ENCODE results near the gene SDK1.
A peak's percentile ranks its signal among the peaks of the same experiment; 100 is the strongest.

The SDK1 gene

GRCh38 chr7:3345699-3346481 lies 44.8 kb downstream of the SDK1 start:
- no peak for DNase-seq

- DNase-seq = no peak
These were observed 48.1 kb downstream of the SDK1 start for GRCh38 chr7:3349126-3349525.

DNA sequence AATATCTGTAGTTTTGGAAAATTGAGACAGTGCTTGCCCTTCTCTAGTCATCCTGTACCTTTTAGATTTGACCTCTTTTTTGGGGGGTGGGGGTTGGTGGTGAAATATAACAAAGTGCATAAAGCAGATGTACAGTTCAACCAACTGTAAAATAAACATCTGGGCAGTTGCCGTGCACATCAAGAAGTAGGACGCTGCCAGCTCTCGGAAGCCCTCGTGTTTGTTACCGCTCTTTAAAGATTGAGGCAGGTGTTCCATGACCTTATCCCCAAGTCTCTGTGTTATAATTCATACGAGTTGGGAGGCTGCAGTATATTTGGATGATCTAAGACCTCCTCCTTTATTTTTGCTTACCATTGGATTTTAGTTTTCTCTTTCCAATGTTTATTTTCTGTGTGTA lies 55.1 kb downstream of the SDK1 start:
- no peak for DNase-seq

- DNase-seq = no peak
These were observed 57.9 kb downstream of the SDK1 start for GRCh38 chr7:3358991-3359390.

- DNase-seq = no peak
These were observed 66.2 kb downstream of the SDK1 start for GRCh38 chr7:3367261-3367660.

- no peak for DNase-seq
These were observed 69.2 kb downstream of the SDK1 start for GRCh38 chr7:3370068-3370830.

GRCh38 chr7:3370921-3371320 lies 69.9 kb downstream of the SDK1 start:
- no peak for DNase-seq

DNA sequence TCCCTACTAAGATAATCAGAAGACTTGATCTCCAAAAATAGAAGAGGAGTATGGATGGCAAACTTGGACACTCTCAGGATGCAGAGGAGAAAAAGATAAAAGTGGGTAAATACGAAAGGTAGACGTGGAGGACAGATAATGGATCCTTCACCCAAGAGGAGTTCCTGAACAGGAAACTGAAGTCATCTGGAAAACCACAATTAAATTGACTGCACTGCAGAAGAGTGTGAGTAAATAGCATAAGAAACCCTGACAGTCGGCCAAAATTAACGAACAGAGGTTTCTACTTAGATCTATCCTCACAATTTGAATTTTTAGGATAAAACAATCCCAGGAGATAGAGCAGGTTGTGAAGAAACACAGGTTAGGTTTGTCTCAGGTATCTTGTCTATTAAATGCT lies 70.5 kb downstream of the SDK1 start:
- DNase-seq = no peak

DNA sequence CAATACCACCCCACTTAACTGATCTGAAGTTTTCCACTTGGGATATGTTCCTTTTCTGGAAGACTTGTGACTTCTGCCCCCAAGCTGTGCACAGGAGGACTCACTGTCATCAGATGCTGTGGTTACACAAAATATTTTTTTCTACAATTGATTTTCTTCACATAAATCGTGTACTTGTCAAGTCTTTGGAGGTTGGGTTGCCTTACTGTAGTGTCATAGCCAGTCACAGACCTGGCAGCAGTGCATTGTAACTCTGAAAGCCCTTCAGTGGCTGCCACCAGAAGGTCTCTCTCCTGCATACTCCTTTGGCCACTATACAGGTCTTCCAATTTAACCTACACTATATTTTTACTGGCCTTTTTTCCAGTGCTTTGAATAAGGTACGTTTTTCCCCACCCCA lies 73.2 kb downstream of the SDK1 start:
- DNase-seq = no peak

GRCh38 chr7:3378390-3379150 lies 77.5 kb downstream of the SDK1 start:
- no peak for DNase-seq

DNA sequence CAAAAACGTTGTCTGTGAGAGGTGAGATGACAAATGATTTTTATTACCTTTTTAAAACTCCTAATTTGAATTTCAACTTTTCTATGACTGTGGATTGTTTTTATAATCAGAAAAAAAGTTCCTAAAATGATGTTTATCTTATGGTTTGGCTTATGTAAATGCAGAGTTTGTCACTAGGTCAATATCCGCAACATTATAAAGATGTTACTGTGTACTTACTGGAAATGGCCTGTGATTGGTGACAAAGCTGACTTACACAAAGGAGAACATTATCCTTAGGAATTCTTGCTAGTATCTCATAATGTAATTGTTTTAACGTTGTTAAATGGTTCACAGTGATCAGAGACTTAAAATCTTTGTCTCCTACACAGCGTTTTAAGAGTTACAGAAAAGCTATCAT lies 79.0 kb downstream of the SDK1 start:
- DNase-seq = no peak

DNA sequence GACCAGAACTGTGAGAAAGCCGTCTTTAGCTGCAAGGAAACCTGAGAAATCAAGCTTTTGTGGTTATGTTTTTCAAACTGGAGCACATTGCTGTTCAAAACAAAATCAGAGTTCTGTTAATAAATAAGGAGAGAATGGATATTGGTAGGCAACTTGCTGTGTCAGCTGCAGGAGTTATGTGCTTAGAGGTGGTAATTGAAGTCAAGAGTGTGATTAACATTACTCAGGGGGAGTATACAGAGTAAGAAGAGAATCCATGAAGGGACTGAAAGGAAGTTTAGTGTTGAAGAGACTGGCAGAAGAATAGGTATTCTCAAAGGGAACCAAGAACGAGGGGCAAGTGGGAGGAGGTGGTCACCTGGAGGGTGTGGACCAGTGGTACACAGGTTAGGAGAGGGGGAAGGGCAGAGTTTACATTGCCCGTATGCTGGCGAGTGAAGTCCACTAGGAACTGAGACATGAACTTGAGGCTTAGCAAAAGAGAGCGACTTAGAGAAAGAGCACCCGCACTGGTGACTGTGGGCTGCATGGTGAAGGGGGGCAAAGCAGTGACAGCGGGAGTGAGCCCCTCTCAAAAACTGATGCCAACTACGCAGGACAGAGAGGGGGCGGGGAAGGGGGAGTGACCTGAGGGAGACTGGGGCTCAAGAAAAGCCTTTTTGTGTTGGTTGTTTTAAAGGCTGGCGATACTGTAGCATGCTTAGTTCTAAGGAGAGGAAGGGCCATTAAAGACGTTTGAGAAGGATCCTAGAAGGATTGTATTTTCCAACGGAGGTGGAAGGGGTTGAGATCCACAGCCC lies 80.0 kb downstream of the SDK1 start:
- no peak for DNase-seq

DNA sequence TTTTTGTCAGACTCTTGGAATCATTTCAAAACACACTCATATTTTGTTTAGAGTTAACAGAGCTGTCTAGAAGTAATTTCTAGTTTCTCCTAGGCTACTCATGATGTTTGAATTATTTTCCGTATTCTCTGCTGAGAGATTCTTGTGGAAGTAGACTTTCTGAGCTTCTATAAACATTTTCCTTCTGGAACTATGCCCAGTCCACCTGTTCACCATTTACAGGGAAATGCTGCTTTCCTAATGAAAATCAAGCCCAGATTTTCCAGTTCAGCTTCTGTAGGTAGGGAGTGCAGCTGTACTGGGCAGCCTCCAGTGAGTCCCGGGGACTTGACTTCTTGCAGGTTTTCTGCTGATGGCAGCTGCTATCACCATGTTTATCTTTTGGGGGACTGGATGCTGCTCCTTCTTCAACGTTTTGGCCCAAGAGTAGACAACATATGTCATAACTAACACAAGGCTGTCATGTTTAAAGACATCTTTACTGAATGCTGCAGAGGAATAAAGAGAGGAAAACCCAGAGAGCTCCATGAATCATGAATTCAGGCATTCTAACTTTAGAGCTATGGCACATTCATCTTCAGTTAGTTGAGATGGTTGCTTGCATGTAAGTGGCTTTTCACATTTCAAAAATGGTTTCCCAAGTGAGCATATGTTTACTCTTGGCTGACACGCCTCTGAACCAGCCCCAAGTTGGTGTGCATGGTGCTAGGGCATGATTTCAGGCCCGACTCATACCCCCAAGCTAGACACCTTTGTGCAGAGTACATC lies 85.6 kb downstream of the SDK1 start:
- no peak for DNase-seq

- DNase-seq = no peak
These were observed 92.8 kb downstream of the SDK1 start for GRCh38 chr7:3393862-3394261.

DNA sequence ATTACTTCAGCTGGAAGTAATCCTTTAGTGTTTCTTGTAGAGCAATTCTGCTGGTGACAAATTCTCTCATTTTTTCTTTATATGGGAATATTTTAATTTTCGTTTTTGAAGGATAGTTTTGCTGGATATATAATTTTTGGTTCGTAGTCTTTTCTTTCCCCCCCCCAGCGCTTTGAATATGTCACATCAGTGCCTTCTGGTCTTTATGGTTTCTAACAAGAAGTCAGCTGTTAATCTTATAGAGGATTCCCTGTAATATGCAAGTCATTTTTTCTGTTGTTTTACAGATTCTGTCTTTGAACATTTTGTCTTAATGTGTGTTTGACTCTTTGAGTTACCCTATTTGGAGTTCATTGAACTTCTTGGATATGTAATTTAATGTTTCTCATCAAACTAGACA lies 96.3 kb downstream of the SDK1 start:
- no peak for DNase-seq

DNA sequence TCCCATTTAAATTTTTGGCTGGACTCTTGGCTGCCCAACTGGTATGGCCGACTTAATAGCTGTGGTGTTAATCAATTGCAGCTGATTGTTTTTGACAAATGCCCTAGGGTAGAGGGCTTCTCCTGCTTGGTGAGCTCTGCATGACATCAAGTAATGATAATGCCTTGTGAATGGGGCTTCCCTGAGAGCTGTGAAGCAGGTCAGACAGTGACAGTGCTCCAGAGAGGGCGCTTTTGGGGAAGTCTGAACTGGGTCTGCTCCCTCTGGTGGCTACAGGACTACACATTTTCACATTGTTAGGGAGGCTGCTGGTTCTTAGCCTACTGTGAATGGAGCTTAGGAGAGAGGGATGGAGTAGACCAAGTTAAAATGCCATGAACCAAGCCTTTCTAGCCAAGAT lies 98.8 kb downstream of the SDK1 start:
- DNase-seq = peak; percentile 2

DNA sequence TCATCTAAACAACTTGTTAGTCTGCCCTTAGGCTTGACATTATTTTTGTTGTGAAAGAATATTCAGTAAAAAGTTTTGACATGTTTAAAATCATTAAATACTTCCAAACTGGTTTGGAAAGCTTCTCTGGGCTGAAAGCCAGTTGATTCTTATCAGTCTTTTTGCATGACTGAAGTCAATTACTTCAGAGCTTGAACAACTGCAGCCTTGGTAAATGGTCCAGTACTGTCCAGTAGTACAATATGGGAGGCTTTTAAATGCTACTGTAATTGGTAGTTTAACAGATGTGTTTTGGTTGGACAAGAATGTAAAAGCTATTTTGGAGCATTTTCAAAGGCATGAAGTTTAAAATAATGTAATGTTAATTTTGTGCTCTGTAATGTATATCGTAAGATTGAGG lies 103.4 kb downstream of the SDK1 start:
- no peak for DNase-seq

- no peak for DNase-seq
These were observed 108.0 kb downstream of the SDK1 start for GRCh38 chr7:3408814-3409595.

DNA sequence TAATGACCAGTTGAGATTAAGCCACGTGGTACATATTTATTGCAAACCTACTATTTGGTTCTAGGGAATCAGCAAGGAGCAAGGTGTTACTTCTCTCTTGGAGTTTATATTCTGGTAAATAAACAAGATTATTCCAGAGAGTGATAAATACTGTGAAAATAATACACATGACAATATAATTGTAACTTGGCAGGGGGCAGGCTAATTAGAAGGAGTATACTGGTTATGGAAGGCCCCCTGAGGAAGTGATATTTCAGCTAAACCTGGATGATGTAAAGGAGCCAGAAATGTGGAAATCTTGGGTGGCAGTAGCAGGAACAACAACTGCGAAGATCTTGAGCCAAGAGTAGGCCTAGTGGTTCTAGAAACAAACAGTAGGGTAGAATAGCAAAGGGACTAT lies 111.8 kb downstream of the SDK1 start:
- no peak for DNase-seq

DNA sequence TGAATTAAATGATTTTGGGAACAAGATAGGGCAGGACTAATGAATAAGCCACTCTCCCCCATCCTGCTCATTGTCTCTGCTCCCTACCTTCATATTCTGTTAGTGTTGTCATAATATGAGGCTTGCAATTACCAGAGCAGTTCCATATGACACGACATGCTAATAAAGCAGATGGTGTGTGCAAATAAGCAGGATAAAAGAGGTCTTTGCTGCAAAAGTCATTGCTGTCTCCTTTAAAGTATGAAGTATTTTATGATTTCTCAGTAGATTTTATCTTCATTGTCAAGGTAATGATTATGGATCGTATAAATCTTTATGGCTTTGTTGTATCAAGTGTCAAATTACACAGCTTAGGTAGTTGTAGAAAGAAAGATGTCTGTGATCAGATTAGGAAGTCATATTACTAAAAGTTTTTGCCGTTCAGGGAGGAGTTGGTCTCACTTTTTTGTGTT lies 114.8 kb downstream of the SDK1 start:
- no peak for DNase-seq

GRCh38 chr7:3416453-3416852 lies 115.4 kb downstream of the SDK1 start:
- DNase-seq = no peak
